B cell (primary cell): Measurements from ENCODE around the gene CEP128. TPM values are rescaled to one million over a fixed set of nuclear protein-coding genes. Genes with fewer than 3 reads are reported as not detected.

ENCODE experiments used
- ATAC-seq: fragments of 200-7000 bp; cut with Tn5 transposase; one replicate; pipeline ENCODE4 v1.10.0; 2021; ENCODE audit warnings: low read depth, mild to moderate bottlenecking, moderate number of reproducible peaks, moderate library complexity
- CTCF ChIA-PET: fragments of 350-600 bp; sonication (Branson Sonifier 250); formaldehyde crosslinking; loops from one replicate; lab custom pipeline; 2021; ENCODE audit warnings: antibody characterized with exemption, inconsistent platforms; lab: Charles Lee
- POLR2A ChIA-PET: fragments of 350-600 bp; sonication (Branson Sonifier 250); formaldehyde crosslinking; loops from one replicate; lab custom pipeline; 2021; ENCODE audit warnings: antibody characterized with exemption; lab: Charles Lee
- DNase-seq: peaks from one replicate; pipeline ENCODE4 v3.0.0; 2013
- H2AFZ ChIP-seq: 2 replicates; pipeline ENCODE4 v1.6.1; 2012; ENCODE audit warnings: mild to moderate bottlenecking, low read depth, low read length; ENCODE audit not compliant: insufficient read depth, poor library complexity, severe bottlenecking
- H3K27ac ChIP-seq, 2 donors: 1 replicate in 1 of 2; 2 replicates in 1 of 2; pipeline ENCODE4 v1.5.1; 2012 to 2013; ENCODE audit warnings: low read length in 2 of 2, mild to moderate bottlenecking in 2 of 2, moderate library complexity in 1 of 2
- H3K27me3 ChIP-seq, 4 experiments: fragments of 200-600 bp in 1 of 4; sonication (generic) in 1 of 4; replicated peaks in 1 of 4; 1 replicate in 2 of 4; 2 replicates in 2 of 4; pipeline versions ENCODE4 v1.6.1 to v1.7.0; 2013 to 2016; ENCODE audit warnings: low read length in 3 of 4, mild to moderate bottlenecking in 2 of 4, mixed read lengths in 1 of 4, moderate library complexity in 1 of 4; ENCODE audit not compliant: insufficient read depth in 4 of 4, control insufficient read depth in 3 of 4; ENCODE audit errors: control extremely low read depth in 1 of 4
- H3K36me3 ChIP-seq, 2 experiments: replicated peaks in 1 of 2; 1 replicate in 1 of 2; 2 replicates in 1 of 2; pipeline versions ENCODE4 v1.6.1 to v1.7.1; 2013; ENCODE audit warnings: low read length in 1 of 2; ENCODE audit not compliant: insufficient read depth in 2 of 2, control insufficient read depth in 1 of 2; ENCODE audit errors: control extremely low read depth in 1 of 2, extremely low read depth in 1 of 2
- H3K4me1 ChIP-seq, 2 donors: fragments of 200-600 bp in 1 of 2; sonication (generic) in 1 of 2; 1 replicate in 1 of 2; 2 replicates in 1 of 2; pipeline versions ENCODE4 v1.5.1 to v1.6.1; 2013 to 2017; ENCODE audit warnings: low read length in 2 of 2; ENCODE audit not compliant: control insufficient read depth in 2 of 2, insufficient read depth in 2 of 2
- H3K4me2 ChIP-seq: replicated peaks from 2 replicates; pipeline ENCODE3; 2012; ENCODE audit warnings: mild to moderate bottlenecking, low read depth, low read length; ENCODE audit not compliant: poor library complexity, severe bottlenecking
- H3K4me3 ChIP-seq, 5 experiments: fragments of 200-600 bp in 1 of 5; sonication (generic) in 1 of 5; 1 replicate in 3 of 5; 2 replicates in 2 of 5; pipeline versions ENCODE4 v1.5.1 to v1.7.0; 2011 to 2016; ENCODE audit warnings: low read length in 4 of 5, mild to moderate bottlenecking in 4 of 5, low read depth in 2 of 5, control low read depth in 1 of 5, moderate library complexity in 1 of 5; ENCODE audit not compliant: insufficient read depth in 1 of 5; ENCODE audit errors: control extremely low read depth in 1 of 5, extremely low read depth in 1 of 5
- H3K79me2 ChIP-seq: fragments of 200-600 bp; sonication (generic); one replicate; pipeline ENCODE4 v1.6.0; 2016; ENCODE audit warnings: low read length; ENCODE audit not compliant: control insufficient read depth, insufficient read depth
- H3K9ac ChIP-seq: fragments of 200-600 bp; sonication (generic); 2 replicates; pipeline ENCODE4 v1.6.1; 2017; ENCODE audit warnings: mild to moderate bottlenecking, low read length, moderate library complexity
- H3K9me3 ChIP-seq, 3 donors: one replicate each; pipeline versions ENCODE4 v1.6.1 to v1.7.1; 2013; ENCODE audit warnings: low read length in 2 of 3; ENCODE audit not compliant: control insufficient read depth in 2 of 3, insufficient read depth in 1 of 3; ENCODE audit errors: control extremely low read depth in 1 of 3
- H4K20me1 ChIP-seq: 2 replicates; pipeline ENCODE4 v1.6.0; 2012; ENCODE audit warnings: mild to moderate bottlenecking, low read length; ENCODE audit not compliant: insufficient read depth, control insufficient read depth, poor library complexity, severe bottlenecking
- H3K27ac Mint-ChIP-seq: one replicate; pipeline ENCODE4 v1.8.0; 2021; ENCODE audit warnings: mixed read lengths
- H3K27me3 Mint-ChIP-seq: one replicate; pipeline ENCODE4 v1.8.0; 2021; ENCODE audit warnings: mixed read lengths
- H3K4me1 Mint-ChIP-seq: one replicate; pipeline ENCODE4 v1.8.0; 2021; ENCODE audit warnings: mixed read lengths
- H3K4me3 Mint-ChIP-seq: one replicate; pipeline ENCODE4 v1.8.0; 2021; ENCODE audit warnings: mixed read lengths
- H3K9me3 Mint-ChIP-seq: one replicate; pipeline ENCODE4 v1.8.0; 2022; ENCODE audit warnings: mixed read lengths; ENCODE audit not compliant: insufficient read depth
- EZH2 ChIP-seq: IDR thresholded peaks from 2 replicates; pipeline ENCODE4 v1.6.1; 2012; ENCODE audit warnings: borderline replicate concordance, low read depth, mild to moderate bottlenecking, moderate library complexity, low read length; ENCODE audit not compliant: insufficient read depth, poor library complexity, severe bottlenecking
- WGBS: methylation state at CpG from one replicate; pipeline ENCODE4 v1.1.5; 2013; ENCODE audit warnings: missing lambda C conversion rate; ENCODE audit not compliant: insufficient coverage; 5-methylcytosine and 5-hydroxymethylcytosine counted together
- intact Hi-C: fragments of 100-400 bp; cut with micrococcal nuclease; formaldehyde crosslinking; loops from one replicate; pipeline ENCODE4 v1.10.0; 2022
- polyA plus RNA-seq: library from polyadenylated mRNA; depleted of rRNA; stranded (reverse); fragments of >200 nt; gene quantifications from 2 replicates; pipeline ENCODE4 v1.2.3, GENCODE V29; 2012
- total RNA-seq, 2 donors: library from RNA; stranded (reverse); fragments of 120-200 nt in 1 of 2; gene quantifications; 1 replicate in 1 of 2; 2 replicates in 1 of 2; pipeline versions ENCODE4 v1.2.3 to v1.2.4, GENCODE V29; 2013 to 2022
- TF ChIP-seq, protein P1 (sequence below): fragments of 200-600 bp; IDR thresholded peaks from one replicate; pipeline ENCODE4 v1.8.0; 2022; ENCODE audit warnings: antibody characterized with exemption, mild to moderate bottlenecking

Gene CEP128
- total and polyA plus RNA-seq, 2 donors (not counting 1 experiment from before 2014, with no cell fraction given), result 1.1 to 31.6 TPM

- no peak overlapping the region for H3K4me2 ChIP-seq
- ChIA-PET CTCF (no interaction called here), POLR2A (no interaction called here)
- no peaks in the 10 kb centered on the region for H4K20me1 ChIP-seq
- intact Hi-C loops, result no loop called here
- DNase-seq, result no peak
- H3K79me2 ChIP-seq, result no peaks in the 10 kb centered on the region
- Mint-ChIP-seq H3K9me3 (no peaks in the 10 kb centered on the region), H3K27me3 (no peaks in the 10 kb centered on the region), H3K4me1 (no peaks in the 10 kb centered on the region), H3K27ac (no peak overlapping the region), H3K4me3 (no peak overlapping the region)
- no peaks in the 10 kb centered on the region for H3K9me3 ChIP-seq
- H3K27me3 ChIP-seq, result no peaks in the 10 kb centered on the region
- H3K4me1 ChIP-seq, result no peaks in the 10 kb centered on the region
- no peak for ATAC-seq
- H2AFZ ChIP-seq, result no peak overlapping the region
- H3K36me3 ChIP-seq, result peaks cover 0 to 2% of the 10 kb centered on the region in 2 experiments
- H3K9ac ChIP-seq, result no peak overlapping the region
- H3K27ac ChIP-seq, result no peak overlapping the region
- 92% methylated on average over 2 of the region's 4 CpGs for WGBS
- no peak overlapping the region for H3K4me3 ChIP-seq
- TF ChIP-seq, protein P1, sequence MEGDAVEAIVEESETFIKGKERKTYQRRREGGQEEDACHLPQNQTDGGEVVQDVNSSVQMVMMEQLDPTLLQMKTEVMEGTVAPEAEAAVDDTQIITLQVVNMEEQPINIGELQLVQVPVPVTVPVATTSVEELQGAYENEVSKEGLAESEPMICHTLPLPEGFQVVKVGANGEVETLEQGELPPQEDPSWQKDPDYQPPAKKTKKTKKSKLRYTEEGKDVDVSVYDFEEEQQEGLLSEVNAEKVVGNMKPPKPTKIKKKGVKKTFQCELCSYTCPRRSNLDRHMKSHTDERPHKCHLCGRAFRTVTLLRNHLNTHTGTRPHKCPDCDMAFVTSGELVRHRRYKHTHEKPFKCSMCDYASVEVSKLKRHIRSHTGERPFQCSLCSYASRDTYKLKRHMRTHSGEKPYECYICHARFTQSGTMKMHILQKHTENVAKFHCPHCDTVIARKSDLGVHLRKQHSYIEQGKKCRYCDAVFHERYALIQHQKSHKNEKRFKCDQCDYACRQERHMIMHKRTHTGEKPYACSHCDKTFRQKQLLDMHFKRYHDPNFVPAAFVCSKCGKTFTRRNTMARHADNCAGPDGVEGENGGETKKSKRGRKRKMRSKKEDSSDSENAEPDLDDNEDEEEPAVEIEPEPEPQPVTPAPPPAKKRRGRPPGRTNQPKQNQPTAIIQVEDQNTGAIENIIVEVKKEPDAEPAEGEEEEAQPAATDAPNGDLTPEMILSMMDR, result no peak
- TF ChIP-seq EZH2, result no peak
Observed at GRCh38 chr14:80906946-80907345, 34.6 kb downstream of the CEP128 start.

- Mint-ChIP-seq H3K4me1 (no peaks in the 10 kb centered on the region), H3K27me3 (no peaks in the 10 kb centered on the region), H3K27ac (no peak overlapping the region), H3K9me3 (no peaks in the 10 kb centered on the region), H3K4me3 (no peak overlapping the region)
- TF ChIP-seq, protein P1, result no peak
- TF ChIP-seq EZH2, result no peak
- no peaks in the 10 kb centered on the region for H3K9me3 ChIP-seq
- no peaks in the 10 kb centered on the region for H3K79me2 ChIP-seq
- H3K27ac ChIP-seq, result no peak overlapping the region
- no peaks in the 10 kb centered on the region for H3K4me1 ChIP-seq
- ChIA-PET CTCF (no interaction called here), POLR2A (no interaction called here)
- intact Hi-C loops, result no loop called here
- no peak overlapping the region for H2AFZ ChIP-seq
- H4K20me1 ChIP-seq, result no peaks in the 10 kb centered on the region
- no peaks in the 10 kb centered on the region for H3K27me3 ChIP-seq
- ATAC-seq, result no peak
- H3K9ac ChIP-seq, result no peak overlapping the region
- H3K4me3 ChIP-seq, result no peak overlapping the region
- no peak for DNase-seq
- no CpG with 5 or more reads among the region's 1 CpG for WGBS
- peaks cover 0 to 2% of the 10 kb centered on the region in 2 experiments for H3K36me3 ChIP-seq
- H3K4me2 ChIP-seq, result no peak overlapping the region
Observed at GRCh38 chr14:80906336-80906735, 35.2 kb downstream of the CEP128 start.
